SU-DHL-6 (cell line): ENCODE measurements around the gene ATP13A2.

Experiments used
- H2AFZ ChIP-seq: fragments of 200-600 bp; sonication (generic); 2 replicates; pipeline ENCODE4 v1.6.1; 2014; ENCODE audit warnings: low read depth, mild to moderate bottlenecking, moderate library complexity, mixed read lengths, antibody characterized with exemption, low read length; ENCODE audit not compliant: severe bottlenecking
- H3F3A ChIP-seq: fragments of 200-600 bp; shearing (Covaris generic); 2 replicates; pipeline ENCODE4 v1.6.0; 2016; ENCODE audit warnings: antibody characterized with exemption, mild to moderate bottlenecking; ENCODE audit not compliant: insufficient read depth
- H3K27ac ChIP-seq: fragments of 200-600 bp; sonication (generic); 2 replicates; pipeline ENCODE4 v1.5.1; 2016; ENCODE audit warnings: low read depth, mild to moderate bottlenecking, low read length, moderate library complexity, mixed read lengths
- H3K27me3 ChIP-seq: fragments of 200-600 bp; sonication (generic), shearing (Covaris generic); 2 replicates; pipeline ENCODE4 v1.6.0; 2014; ENCODE audit warnings: mild to moderate bottlenecking, low read length
- H3K36me3 ChIP-seq: fragments of 200-600 bp; sonication (generic); 2 replicates; pipeline ENCODE4 v1.6.1; 2014; ENCODE audit warnings: mild to moderate bottlenecking, low read length, mixed read lengths
- H3K4me2 ChIP-seq: fragments of 300-600, 200-600 bp; shearing (Covaris generic), sonication (generic); 2 replicates; pipeline ENCODE4 v1.6.0; 2014; ENCODE audit warnings: low read length, low read depth, mild to moderate bottlenecking; ENCODE audit not compliant: poor library complexity, severe bottlenecking
- H3K4me3 ChIP-seq: fragments of 200-600 bp; sonication (generic); 2 replicates; pipeline ENCODE4 v1.5.1; 2014; ENCODE audit warnings: antibody characterized with exemption, low read length, mild to moderate bottlenecking, mixed read lengths; ENCODE audit not compliant: insufficient read depth, poor library complexity, severe bottlenecking
- H3K79me2 ChIP-seq: fragments of 200-600 bp; sonication (generic); 2 replicates; pipeline ENCODE4 v1.6.1; 2014; ENCODE audit warnings: mild to moderate bottlenecking, low read length, moderate library complexity; ENCODE audit not compliant: insufficient read depth
- H3K9ac ChIP-seq: fragments of 200-600 bp; sonication (generic); 2 replicates; pipeline ENCODE4 v1.7.0; 2014; ENCODE audit warnings: mild to moderate bottlenecking, low read length
- H3K9me2 ChIP-seq: fragments of 200-600 bp; sonication (generic); replicated peaks from 2 replicates; pipeline ENCODE4 v1.6.1; 2014; ENCODE audit warnings: low read length; ENCODE audit not compliant: insufficient read depth
- H3K9me3 ChIP-seq: fragments of 200-600 bp; sonication (generic); 2 replicates; pipeline ENCODE4 v1.6.1; 2014; ENCODE audit warnings: low read length, mixed read lengths; ENCODE audit not compliant: insufficient read depth
- H4K20me1 ChIP-seq: fragments of 200-600 bp; sonication (generic); 2 replicates; pipeline ENCODE4 v1.6.1; 2014; ENCODE audit warnings: low read depth, mild to moderate bottlenecking, antibody characterized with exemption, low read length, moderate library complexity, mixed read lengths
- CTCF ChIP-seq: fragments of 200-600 bp; sonication (generic); IDR thresholded peaks from one replicate; pipeline ENCODE4 v1.5.1; 2017; ENCODE audit warnings: antibody characterized with exemption, mild to moderate bottlenecking, low read length, moderate library complexity; ENCODE audit not compliant: insufficient read depth, poor library complexity, severe bottlenecking
- EZH2phosphoT487 ChIP-seq: fragments of 200-600 bp; sonication (generic), shearing (Covaris generic); conservative IDR thresholded peaks from 2 replicates; pipeline ENCODE4 v1.6.1; 2018; ENCODE audit warnings: mild to moderate bottlenecking, antibody characterized with exemption, low read length, moderate library complexity, mixed read lengths

The ATP13A2 gene

GRCh38 chr1:17013491-17014320 lies 2.0 kb upstream of the ATP13A2 start:
- H3K79me2 ChIP-seq = no peaks in the 10 kb centered on the region
- no peaks in the 10 kb centered on the region for H3K9me2 ChIP-seq
- H3K36me3 ChIP-seq = no peaks in the 10 kb centered on the region
- no peak overlapping the region for H3K9ac ChIP-seq
- H3K4me3 ChIP-seq = no peak overlapping the region
- no peaks in the 10 kb centered on the region for H3K9me3 ChIP-seq
- no peak for TF ChIP-seq CTCF
- TF ChIP-seq EZH2phosphoT487 = no peak
- no peaks in the 10 kb centered on the region; the same call in 1 of the 2 replicates for H4K20me1 ChIP-seq
- H3K27ac ChIP-seq = no peak overlapping the region
- no peaks in the 10 kb centered on the region for H3K27me3 ChIP-seq
- H2AFZ ChIP-seq = no peak overlapping the region
- H3K4me2 ChIP-seq = no peak overlapping the region
- no peaks in the 10 kb centered on the region for H3F3A ChIP-seq

DNA sequence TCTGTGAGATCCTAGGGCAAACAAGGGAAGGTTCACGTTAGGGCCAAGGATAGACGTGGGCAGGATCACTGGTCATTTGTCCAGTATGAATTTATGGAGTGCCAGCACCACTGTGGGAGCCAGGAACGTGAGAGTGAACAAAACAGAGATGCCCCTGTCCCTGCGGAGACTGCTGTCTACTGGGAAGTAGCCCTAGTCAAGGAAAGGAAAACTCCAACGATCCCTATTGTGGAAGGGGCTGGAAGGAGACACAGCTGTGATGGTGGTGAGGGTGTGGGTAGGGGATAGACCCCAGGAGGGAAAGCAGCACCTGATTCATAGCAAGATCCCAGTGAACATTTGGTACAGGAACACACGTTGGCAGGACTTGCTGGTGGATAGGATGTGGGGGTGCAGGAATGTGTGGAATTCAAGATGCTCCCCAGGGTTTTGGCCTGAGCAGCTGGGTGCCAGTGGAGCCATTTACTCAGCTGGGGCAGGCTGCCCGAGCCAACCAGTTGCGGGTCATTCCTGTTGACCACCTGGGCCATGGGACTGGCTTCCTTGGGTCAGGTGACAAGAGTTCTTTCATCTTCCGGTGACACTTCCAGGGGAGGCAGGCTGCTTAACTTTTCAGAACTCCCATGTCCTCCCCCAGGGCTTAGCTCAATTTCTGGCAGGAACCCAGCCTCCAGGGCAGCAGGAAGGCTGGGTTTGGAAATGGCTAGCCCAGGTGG lies 1.2 kb upstream of the ATP13A2 start:
- H3K36me3 ChIP-seq = no peaks in the 10 kb centered on the region
- H3K27me3 ChIP-seq = no peaks in the 10 kb centered on the region
- no peak overlapping the region for H3K27ac ChIP-seq
- no peaks in the 10 kb centered on the region for H3F3A ChIP-seq
- H3K4me3 ChIP-seq = no peak overlapping the region
- H4K20me1 ChIP-seq = no peaks in the 10 kb centered on the region; the same call in 1 of the 2 replicates
- H3K9me3 ChIP-seq = no peaks in the 10 kb centered on the region
- H3K9me2 ChIP-seq = no peaks in the 10 kb centered on the region
- H3K79me2 ChIP-seq = no peaks in the 10 kb centered on the region
- TF ChIP-seq EZH2phosphoT487 (no peak), CTCF (no peak)
- H3K4me2 ChIP-seq = no peak overlapping the region
- no peak overlapping the region for H3K9ac ChIP-seq
- peak overlapping the region; percentile 99 for H2AFZ ChIP-seq

DNA sequence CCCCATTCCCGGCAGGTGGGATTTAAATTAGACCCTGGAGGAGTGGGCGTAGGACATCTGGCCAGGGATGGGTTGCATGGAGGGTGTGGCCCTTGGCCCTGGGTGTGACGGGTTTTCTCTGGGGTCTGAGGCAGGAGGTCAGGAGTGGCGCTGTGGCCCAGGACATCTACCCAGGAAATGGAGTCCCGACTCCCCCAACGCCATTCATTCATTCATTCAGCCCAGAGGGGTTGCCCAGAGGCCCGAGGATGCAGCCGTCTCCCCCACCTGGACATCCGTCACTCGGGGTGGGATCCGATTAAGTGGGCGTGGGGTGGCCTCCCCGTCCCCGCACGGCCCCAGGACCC lies 663 bp downstream of the ATP13A2 start:
- TF ChIP-seq CTCF = no peak
- no peak for TF ChIP-seq EZH2phosphoT487
- Histone ChIP-seq H3K9ac (peak overlapping the region; percentile 59), H4K20me1 (no peaks in the 10 kb centered on the region; the same call in 1 of the 2 replicates), H3K4me2 (peak overlapping the region; percentile 61), H3F3A (no peaks in the 10 kb centered on the region), H3K27me3 (no peaks in the 10 kb centered on the region), H3K4me3 (peak overlapping the region; percentile 59), H3K9me2 (no peaks in the 10 kb centered on the region), H3K9me3 (no peaks in the 10 kb centered on the region), H3K27ac (no peak overlapping the region), H3K36me3 (no peaks in the 10 kb centered on the region), H2AFZ (peak overlapping the region; percentile 76), H3K79me2 (no peaks in the 10 kb centered on the region)
